ENCODE results near the gene IGFN1.

- TF ChIP-seq EP300 (IDR thresholded peaks at IDR 0.05) (no peak), POLR2A (IDR thresholded peaks at IDR 0.05) (no peak)
Measured at GRCh38 chr1:201275253-201275666, 84.6 kb downstream of the IGFN1 start.
